GM10266 (cell line): ENCODE results near the gene SYMPK.

ENCODE experiments used
- DNase-seq: peaks from one replicate; pipeline ENCODE4 v3.0.0; 2012; ENCODE audit errors: extremely low spot score
- CTCF ChIP-seq: IDR thresholded peaks from 2 replicates; pipeline ENCODE4 v1.5.1; 2012; ENCODE audit warnings: mild to moderate bottlenecking, low read depth; ENCODE audit not compliant: control insufficient read depth, insufficient read depth; ENCODE audit errors: missing control alignments

SYMPK gene

GRCh38 chr19:45821570-45821969 is 41.4 kb downstream of the SYMPK start:
- no peak for TF ChIP-seq CTCF
- no peak for DNase-seq

- no peak for DNase-seq
- TF ChIP-seq CTCF, result no peak
These were observed 41.8 kb downstream of the SYMPK start for GRCh38 chr19:45821103-45821521.

- TF ChIP-seq CTCF, result no peak
These were observed 42.4 kb downstream of the SYMPK start for GRCh38 chr19:45820413-45821102.

GRCh38 chr19:45819769-45820168 is 43.2 kb downstream of the SYMPK start:
- TF ChIP-seq CTCF, result no peak
- DNase-seq, result no peak

More at GRCh38 chr19:45820413-45821102, 42.4 kb downstream of the SYMPK start:
- no peak for DNase-seq

GRCh38 chr19:45817725-45818301 is 45.1 kb downstream of the SYMPK start:
- TF ChIP-seq CTCF, result no peak
- DNase-seq, result no peak

- TF ChIP-seq CTCF, result peak; percentile 97
These were observed 45.8 kb downstream of the SYMPK start for GRCh38 chr19:45817010-45817724.

More at GRCh38 chr19:45817010-45817724, 45.8 kb downstream of the SYMPK start:
- DNase-seq, result peak; percentile 99
